ENCODE measurements around the gene FGF4. TPM values are rescaled to one million over a fixed set of nuclear protein-coding genes. Genes with fewer than 3 reads are reported as not detected.

FGF4 gene
- total RNA-seq, 1 donor from 2014 or later: not detected

GRCh38 chr11:69721745-69722144 lies 53.4 kb downstream of the FGF4 start:
- Mint-ChIP-seq H3K36me3 (ENCODE audit: low read depth) (no peaks in the 10 kb centered on the region), H3K4me1 (ENCODE audit: low read depth) (no peaks in the 10 kb centered on the region), H3K27me3 (ENCODE audit: insufficient read depth) (peaks cover 43% of the 10 kb centered on the region), H3K27ac (no peak overlapping the region), H3K4me3 (no peak overlapping the region), H3K9me3 (no peaks in the 10 kb centered on the region)
- intact Hi-C loops (cut with micrococcal nuclease): no loop called here
- no peak for DNase-seq (ENCODE audit: low spot score)

DNA sequence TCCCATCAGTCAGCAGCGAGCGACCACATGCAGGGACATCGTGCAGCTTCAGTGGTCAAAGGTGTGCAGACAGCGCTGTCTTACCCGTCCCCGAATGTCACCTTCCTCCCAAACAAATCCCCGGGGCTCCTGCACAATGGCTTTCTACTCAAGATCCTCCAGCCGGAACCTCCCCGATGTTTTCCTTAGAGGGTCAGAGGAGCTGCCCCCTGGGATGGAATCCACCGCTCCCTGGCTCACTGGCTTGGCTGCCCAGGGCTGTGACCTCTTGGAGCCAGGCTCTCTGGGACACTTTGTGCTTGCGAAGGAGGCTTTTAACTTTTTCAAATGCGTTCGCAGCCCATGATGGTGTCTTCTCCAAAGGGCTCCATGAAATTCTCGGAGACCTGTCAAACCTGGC lies 54.0 kb downstream of the FGF4 start:
- intact Hi-C loops (cut with micrococcal nuclease): no loop called here
- H3K4me1 Mint-ChIP-seq (ENCODE audit: low read depth): no peaks in the 10 kb centered on the region
- peaks cover 41% of the 10 kb centered on the region for H3K27me3 Mint-ChIP-seq (ENCODE audit: insufficient read depth)
- no peak overlapping the region for H3K27ac Mint-ChIP-seq
- DNase-seq (ENCODE audit: low spot score): no peak
- no peaks in the 10 kb centered on the region for H3K36me3 Mint-ChIP-seq (ENCODE audit: low read depth)
- no peak overlapping the region for H3K4me3 Mint-ChIP-seq
- no peaks in the 10 kb centered on the region for H3K9me3 Mint-ChIP-seq

Other genes starting within 250 kb of the FGF4 start
- gene CCND1, start 134.2 kb downstream of the FGF4 start, total RNA-seq: 26.4 and 28.1 TPM in 2 replicates
- gene LTO1, start 100.0 kb downstream of the FGF4 start, total RNA-seq: 28.1 and 32.1 TPM in 2 replicates
- not detected in 2 replicates for gene FGF19, start 71.3 kb downstream of the FGF4 start, total RNA-seq
- gene FGF3, start 44.1 kb upstream of the FGF4 start, total RNA-seq: not detected in 2 replicates